Activated CD4-positive, alpha-beta T cell treated with anti-CD3 and anti-CD28 coated beads for 1 hour (primary cell): ENCODE results near the gene UTF1.
A peak's percentile ranks its signal among the peaks of the same experiment; 100 is the strongest.
"Not testable (repeated sequence)": the region's sequence is repeated elsewhere in the genome, so short reads cannot be mapped to it uniquely, and the experiment has no call there.

ENCODE experiments used
- DNase-seq: peaks from one replicate; pipeline ENCODE4 v3.0.0-alpha.2; 2020

UTF1 gene

DNA sequence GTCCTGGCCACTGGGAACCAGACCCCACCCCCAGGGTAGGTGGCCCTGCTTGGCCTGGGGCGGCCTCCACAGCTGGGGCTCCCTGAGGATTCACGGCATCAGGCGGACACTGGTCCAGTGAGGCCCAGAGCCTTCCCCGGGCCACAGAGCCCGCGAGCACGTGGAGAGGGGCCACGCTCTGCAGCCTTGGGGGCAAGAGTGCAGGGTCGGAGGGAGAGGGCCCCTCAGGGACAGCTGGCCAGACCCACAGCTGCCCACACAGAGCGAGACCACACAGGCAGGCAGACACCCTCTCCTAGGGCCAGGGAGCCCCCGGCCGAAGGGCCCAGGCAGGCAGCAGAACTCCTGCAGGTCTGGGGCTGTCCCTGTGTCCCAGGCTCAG lies 18.3 kb downstream of the UTF1 start:
- DNase-seq = no peak

DNA sequence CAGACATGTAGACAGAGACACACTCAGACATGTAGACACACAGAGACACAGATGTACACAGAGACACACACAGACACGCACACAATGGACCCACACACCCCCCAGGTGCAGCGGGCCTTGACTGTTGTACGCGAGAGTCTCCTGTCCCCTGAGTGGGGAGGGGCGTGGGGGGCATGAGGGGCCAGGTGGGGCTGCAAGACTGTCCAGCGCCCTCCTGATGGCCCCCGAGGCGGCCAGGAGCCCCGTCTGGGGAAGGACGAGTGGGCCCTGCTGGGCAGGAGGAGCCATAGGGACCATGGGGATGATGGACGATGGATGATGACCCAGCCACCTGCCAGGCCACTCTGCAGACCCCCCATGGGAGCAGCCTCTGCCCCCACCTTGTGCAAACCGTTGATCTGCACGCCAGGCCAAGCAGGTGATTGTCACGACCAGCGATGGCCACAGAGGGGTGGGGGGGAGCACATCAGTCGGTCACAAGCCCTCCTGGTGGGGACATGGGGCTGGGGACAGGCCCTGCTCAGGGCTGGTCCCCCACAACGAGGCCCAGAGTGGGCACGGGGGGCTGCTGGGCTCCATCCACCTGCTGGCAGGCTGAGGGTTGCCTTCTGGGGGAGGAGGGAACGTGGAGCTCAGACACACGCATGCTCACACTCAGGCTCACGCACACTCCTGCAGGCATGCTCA lies 19.2 kb downstream of the UTF1 start:
- no peak for DNase-seq

DNA sequence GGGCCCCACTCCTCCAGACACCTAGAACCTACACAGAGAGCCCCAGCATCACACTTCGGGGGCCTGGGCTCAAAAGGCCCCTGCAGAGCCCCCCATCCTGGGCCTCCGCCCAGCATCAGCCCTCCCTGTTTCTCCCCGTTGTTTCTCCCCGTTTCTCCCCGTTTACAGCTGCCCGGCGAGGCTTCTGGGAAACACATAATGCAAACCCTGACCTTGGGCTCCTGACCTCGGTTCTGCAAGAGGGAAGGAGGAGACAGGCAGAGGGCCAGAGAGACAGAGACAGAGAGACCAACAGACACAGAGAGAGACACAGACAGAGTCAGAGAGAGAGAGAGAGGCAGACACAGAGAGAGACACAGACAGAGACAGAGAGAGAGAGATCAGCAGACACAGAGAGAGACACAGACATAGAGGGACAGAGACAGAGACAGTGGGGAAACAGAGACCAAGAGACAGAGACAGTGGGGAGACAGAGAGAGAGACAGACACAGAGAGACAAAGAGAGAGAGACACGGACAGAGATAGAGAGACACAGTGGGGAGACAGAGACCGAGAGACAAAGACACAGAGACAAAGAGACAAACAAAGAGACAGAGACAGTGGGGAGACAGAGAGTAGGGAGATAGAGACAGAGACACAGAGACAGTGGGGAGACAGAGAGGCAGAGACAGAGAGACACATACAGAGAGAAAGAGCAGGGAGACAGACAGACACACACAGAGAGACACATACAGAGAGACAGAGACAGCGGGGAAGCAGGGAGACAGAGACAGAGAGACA lies 20.1 kb downstream of the UTF1 start:
- DNase-seq = no peak

DNA sequence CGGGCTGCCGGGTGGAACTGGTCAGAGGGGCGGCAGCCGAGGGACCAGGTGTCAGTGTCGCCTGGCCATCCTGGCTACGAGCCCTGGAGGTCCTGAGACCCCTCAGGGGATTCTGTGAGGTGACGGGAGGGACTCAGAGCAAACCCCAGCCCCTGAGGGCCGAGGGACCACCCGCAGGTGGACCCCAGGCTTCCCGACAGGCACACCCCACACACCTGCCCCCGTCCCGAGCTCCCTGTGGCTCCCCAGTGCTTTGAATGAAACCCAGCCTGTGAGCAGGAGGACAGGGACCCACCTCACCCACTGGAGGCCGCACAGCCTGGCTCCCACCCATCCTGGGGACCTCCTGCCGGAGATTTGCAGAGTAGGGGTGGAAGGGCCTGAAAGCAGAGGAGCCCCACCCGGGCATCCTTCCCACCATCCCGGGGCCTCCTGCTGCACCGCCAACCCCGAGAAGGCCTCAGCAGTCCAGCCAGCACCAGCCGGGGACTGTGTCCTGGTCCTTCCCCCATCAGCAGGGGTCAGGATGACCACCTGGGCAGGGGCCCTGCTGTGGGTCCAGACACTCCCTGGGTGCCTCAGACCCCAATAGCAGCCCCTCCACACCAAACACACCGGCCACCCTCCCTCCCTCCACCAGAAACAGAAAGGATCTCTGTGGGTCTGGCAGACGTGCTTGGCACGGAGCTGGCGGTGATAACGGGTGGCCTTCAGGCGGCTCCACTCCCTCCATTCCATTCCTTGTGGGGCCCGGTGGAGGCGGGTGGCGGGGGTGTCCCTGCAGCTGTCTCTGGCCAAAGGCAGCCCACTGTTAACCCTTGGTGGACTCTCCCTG lies 21.6 kb downstream of the UTF1 start:
- DNase-seq = no peak

DNA sequence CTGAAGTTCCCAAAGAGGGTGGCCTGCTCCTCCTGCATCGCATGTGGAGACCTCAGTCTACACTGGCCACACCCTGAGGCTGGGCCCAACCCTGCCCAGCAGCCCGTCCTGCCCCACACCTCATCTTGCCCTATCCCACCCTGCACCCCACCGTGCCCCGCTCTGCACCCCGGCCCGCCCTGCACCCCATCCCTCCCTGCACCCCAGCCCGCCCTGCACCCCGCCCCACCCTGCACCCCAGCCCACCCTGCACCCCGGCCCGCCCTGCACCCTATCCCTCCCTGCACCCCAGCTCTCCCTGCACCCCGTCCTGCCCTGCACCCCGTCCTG lies 22.2 kb downstream of the UTF1 start:
- DNase-seq = no peak

DNA sequence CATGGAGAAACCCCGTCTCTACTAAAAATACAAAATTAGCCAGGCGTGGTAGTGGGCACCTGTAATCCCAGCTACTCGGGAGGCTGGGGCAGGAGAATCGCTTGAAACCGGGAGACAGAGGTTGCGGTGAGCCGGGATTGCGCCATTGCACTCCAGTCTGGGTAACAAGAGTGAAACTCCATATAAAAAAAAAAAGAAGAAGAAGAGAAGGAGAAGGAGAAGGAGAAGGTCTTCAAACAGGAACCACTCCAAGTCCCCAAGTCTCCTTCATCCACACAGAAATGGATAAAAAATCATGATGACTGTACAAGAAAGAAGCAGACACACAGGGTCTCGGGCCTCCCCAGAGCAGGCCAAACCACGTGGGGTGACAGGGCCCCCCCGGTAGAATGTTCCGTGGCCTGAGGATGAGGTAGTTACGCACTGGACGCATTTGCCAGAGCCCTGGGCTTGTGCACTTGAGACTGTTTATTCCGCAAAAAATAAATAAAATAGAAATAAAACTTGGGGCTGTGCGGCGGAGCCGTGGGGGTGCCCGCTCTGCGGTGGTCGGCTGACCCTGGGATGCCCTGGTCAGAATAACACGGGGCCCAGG lies 23.4 kb downstream of the UTF1 start:
- DNase-seq = no peak

DNA sequence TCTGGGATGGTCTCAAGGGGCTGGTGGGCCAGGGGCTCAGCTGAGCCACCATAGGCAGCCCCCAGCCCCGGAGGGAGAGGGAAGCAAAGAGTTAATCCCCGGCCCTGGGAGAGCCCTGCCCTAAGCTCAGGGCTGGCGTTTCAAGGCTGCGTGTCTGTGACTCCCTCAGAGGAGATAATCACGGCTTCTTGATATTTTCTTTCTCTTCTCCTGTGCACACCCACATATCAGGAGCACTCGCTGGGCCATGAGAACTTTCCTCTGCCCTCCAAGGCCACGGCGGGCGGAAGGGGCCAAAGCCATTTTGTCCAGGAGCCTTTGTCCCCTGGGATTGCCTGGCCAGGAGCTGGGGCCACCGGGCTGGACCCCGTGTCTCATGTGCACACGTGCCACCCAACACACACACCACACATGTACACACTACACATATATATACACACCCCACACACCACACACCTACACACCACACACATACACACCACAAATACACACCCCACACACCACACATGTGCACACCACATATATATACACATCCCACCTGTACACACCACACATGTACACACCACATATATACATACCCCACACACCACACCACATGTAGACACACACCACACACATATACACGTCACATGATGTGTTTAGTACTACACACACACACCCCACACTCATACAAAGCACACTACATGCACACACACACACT lies 24.6 kb downstream of the UTF1 start:
- no peak for DNase-seq

DNA sequence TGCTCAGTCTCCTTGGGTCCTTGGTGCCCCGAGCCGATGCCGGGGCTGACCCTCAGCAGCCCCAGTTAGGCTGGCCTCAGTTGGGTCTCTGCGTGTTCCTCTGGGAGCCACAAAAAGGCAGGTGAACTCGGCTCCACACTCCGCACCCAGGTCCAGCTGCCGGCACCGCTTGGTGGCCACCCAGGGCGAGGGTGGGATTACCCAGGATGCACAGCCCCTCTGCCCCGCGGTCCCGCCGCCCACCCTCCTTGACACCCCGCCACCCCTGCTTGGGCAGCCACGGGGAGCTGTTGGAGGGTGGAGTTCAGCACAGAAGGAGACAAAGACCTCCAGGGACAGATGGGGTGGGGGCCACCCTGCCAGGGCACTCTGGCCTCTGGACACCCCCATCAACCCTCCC lies 25.3 kb downstream of the UTF1 start:
- no peak for DNase-seq

DNA sequence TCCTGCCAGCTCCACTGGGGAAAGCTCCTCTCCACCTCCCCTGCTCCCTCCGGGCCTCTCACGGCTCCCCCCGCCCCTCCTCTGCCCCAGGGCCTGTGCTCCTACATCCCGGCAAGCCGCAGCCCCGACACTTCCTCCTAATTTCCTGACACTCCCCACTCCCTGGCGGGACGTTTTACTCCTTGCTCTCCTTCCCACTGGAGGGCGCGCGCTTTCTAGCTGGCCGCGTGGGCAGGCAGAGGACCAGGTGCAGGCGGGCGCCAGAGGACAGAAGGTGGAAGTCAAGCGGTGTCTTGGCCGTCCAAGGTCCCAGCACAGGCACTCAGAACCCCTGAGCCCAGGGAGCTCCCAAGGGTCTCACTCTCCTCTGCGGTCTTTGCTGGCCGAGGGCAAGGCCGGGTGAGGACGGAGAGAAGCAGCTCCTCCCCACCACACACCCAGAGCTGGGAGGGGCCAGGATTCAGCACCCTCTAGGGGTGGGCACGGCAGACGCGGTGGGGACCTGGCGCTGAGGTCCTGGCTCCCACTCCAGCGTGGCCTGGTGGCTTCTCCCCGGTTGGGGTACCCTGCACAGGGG lies 27.6 kb downstream of the UTF1 start:
- no peak for DNase-seq

DNA sequence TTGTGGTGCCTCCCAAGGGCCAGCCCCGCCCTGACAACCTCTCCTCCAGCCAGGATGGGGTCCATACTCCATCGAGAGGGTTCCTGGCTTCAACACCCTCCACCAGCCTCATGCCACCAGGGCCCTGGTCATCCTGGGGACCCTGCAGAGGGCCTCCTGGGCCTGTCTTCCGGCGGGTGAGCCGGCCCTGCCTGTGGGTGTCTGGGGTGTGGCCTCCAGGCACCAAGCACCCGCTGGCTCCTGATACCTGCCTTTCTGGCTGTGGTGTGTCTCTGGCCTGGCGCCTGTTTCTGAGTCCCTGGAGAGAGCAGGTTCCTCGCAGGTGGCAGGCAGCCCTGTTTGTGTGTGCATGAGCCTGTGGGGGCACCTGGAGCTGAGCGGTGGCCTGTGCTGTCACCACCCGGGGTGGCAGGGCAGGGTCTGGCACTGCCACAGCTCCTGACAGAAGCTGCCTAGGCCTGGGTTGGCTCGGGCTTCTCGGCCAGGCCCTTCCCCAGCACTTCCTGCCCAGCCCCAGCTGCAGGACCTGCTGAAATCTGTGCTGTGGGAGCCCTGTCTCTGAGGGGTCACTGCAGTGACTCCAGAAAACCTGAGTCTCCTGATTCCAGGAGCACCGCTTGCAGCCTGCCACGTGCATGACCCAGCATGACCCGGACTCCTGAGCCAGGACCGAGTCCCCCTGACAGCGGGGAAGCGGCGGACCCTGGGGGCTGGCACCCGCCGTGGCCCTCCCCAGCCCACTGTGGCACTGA lies 28.2 kb downstream of the UTF1 start:
- no peak for DNase-seq

DNA sequence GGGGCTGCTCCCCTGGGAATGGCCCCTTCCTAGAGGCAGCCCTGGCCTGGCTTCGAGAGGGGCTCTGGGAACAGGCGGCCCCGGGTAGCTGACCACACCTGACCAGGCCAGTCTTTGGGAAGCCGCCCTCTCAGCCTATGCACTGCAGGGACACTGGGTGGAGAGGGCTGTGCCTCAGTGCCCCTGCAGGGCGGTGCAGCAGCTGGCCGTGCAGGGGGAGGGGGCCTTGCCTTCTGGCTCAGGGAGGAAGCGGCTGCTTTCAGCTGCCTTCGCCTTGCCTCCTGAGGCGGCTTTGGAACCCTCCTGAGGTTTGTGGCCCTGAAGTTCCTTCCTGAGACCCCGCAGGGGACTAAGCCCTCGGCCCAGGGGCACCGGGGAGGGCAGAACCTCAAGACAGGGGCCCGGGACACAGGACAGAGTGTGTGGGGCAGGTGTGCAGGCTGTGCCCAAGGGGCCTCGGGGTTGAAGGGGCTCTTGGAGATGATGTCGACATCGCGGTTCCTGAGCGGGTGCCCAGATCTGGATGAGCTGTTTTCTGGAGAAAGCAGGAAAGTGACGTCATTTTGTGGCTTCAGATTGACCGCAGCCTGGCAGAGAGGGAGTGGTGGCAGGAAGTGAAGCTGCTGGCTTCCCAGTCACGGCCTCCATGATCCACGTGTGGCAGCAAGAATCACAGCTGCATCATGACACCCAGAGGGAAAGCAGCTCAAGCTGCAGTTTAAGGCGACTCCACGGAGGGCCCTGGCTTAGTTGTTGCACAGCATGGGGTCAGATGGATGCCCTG lies 29.0 kb downstream of the UTF1 start:
- DNase-seq = peak; percentile 66

DNA sequence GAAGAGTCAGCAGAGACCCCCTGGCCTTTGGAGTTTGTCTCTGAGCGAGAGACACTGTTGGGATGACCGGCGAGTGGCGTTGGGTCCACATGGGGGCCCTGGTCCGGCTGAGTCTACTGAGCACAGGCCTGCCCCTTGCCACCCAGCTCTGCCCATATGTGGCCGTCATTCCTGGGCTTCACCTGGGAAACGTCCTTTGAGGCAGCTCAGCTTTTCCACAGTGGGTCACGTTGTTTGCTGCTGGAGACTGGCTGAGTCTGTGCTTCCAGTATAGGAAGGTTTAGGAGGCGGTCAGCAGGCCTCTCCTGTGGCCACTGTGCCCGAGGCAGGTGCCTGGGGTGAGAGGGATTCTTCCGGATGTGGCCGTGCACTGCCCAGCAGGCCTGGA lies 29.6 kb downstream of the UTF1 start:
- DNase-seq = no peak

DNA sequence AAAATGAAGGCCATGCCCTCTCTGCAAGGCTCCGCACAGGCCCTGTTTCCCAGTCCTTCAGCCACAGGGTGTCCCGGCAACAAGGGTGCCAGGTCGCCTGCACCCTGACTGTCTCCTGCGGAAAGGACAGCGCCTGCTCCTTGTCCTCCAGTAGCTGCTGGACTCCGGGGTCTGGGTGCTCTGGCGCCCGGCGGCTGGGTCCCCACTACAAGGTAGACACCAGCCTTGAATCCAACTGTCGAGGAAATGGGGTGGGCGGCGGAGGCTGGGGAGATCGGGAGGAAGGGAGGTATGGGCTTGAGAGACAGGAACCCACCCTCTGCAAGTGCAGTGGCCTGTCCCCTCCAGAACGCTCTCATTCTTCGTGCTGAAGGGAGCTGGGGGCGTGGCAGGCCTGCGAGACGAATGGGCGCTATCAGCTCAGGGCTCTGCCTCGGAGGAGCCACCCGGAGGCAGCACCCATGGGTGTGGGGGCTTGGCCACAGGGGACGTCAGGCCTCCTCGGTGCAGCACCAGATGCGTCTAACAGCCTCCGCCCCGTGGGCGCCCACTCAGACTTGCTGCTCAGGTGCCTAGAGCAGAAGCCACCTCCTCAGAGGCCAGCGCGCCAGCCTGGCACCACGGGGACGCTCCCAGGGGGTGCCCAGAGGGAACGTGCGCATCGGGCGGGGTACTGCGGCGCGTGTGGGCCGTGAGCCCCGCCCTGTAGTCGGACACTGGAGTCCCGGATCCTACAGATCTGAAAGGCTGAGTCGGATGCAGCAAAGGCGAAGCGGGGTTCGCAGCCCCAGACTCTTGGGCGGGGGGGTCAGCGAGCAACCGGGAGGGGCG lies 31.1 kb downstream of the UTF1 start:
- peak; percentile 33 for DNase-seq

DNA sequence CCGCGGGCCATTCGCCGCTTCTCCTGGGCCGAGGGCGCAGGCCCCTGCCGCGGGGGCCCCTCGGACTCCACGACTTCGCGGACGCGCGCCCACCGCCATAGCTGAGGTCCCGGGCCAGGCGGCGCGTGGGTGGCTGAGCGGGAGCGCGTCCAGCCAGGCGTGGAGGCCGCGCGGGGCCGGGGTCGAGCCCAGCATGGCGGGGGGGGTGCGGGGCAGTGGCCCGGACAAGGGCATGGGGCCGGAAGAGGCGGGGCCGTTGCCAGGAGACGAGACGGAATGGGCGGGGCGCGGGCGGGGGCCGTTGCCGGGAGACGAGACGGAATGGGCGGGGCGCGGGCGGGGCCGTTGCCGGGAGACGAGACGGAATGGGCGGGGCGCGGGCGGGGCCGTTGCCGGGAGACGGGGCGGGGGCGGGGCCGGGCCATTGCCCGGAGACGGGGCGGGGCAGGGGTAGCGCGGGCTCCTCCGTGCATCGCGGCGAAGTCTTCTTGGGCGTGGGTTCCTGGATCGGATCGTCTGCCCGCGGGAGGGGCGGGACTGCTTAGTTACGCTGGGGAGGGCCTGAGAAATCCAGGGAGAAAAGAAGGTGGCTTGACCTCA lies 31.8 kb downstream of the UTF1 start:
- peak; percentile 68 for DNase-seq

DNA sequence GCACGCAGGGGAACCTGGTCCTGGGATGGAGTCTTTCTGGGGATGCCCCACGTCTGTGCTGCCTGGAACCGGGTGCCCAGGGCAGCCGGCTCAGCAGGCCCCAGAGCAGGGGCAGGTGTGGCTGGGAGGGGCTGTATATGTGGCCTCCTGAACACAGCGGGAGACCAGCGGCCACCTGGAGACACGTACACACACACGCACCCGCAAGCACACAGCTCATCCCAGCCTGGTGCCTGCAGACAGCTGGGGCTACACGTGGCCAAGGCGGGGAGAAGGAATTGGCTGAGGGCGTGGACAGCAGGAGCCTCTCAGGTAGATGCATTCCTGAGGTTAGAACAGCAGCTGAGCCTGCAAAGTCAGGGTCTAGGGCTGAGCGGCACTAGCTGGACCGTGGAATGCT lies 32.7 kb downstream of the UTF1 start:
- DNase-seq = no peak

DNA sequence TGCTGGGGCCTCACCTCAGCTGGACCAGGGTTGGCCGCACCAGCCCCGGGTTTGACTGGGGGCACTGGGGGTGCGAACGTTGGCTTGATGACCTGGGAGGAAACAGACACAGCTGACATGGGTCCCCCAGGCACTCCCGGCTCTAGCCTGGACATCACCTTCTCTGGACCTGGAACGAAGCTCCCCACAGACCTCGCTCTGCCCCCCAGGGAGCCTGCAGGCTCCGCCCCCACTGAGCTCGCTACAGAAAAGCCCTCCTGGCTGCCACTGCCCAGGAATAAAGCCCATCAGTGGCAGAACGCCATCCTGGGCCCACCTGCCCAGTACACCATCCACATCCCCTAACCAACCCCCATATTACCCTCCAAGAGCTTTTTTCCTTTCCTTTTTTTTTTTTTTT lies 33.7 kb downstream of the UTF1 start:
- DNase-seq = no peak

DNA sequence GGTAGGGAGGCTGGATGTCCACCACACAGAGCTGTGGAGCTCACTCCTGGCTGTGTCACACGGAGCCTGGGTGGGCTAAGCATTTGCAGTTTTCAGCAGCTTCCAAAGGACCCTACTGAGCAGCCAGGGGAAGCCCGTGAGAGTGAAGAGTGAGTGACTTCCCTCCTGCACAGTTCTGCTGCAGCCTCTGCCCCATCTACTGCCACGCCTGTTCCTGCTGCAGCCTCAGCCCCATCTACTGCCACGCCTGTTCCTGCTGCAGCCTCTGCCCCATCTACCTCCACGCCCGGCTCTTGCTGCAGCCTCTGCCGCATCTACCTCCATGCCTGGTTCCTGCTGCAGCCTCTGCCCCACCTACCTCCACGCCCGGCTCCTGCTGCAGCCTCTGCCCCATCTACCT lies 34.4 kb downstream of the UTF1 start:
- DNase-seq = no peak

DNA sequence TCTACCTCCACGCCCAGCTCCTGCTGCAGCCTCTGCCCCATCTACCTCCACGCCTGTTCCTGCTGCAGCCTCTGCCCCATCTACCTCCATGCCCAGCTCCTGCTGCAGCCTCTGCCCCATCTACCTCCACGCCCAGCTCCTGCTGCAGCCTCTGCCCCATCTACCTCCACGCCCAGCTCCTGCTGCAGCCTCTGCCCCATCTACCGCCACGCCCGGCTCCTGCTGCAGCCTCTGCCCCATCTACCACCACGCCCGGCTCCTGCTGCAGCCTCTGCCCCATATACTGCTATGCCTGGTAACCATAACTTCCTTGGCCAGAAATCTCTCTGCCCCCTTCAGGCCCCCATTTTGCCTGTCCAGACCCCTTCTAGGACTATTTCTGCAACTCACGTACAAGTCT lies 35.0 kb downstream of the UTF1 start:
- DNase-seq = not testable (repeated sequence)

DNA sequence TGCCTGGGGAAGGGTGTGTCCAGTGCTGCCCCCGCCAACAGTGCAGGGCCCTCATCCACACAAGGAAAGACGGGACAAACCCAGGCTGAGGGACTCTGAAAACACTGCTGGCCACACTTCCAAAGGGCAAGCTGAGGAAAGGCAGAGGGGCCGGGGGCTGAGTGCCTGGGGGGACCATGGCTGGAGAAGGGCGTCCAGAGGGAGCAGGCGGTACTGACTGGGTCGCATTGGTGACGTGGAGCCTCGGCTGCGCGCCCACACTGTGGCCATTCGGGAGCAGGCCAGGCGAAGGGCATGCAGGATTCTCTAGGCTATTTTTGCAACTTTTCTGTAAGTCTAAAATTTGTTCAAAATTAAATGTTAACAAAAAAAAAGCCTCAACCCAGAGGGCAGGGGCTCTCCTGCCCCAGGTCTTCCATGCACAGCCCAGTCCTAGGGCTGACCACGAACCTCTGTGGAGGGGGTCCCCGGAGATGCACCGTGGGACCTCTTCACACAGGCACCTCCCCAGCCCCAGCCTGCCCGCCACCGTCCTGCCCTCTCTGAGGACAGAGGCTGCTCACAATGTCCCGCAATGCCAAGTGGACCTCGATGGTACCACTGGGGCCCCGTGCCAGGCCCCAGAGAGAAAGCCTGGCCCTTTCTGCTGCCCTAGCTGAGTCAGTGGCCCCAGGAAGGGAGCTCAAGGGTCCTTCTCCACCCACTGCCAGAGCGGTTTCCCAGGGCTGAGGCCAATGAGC lies 36.2 kb downstream of the UTF1 start:
- DNase-seq = no peak
